ENCODE data around the gene DSCAM. TPM values are rescaled to one million over a fixed set of nuclear protein-coding genes. Genes with fewer than 3 reads are reported as not detected.
A peak's percentile ranks its signal among the peaks of the same experiment; 100 is the strongest.

DSCAM gene
- total RNA-seq, 1 donor from 2014 or later = not detected

DNA sequence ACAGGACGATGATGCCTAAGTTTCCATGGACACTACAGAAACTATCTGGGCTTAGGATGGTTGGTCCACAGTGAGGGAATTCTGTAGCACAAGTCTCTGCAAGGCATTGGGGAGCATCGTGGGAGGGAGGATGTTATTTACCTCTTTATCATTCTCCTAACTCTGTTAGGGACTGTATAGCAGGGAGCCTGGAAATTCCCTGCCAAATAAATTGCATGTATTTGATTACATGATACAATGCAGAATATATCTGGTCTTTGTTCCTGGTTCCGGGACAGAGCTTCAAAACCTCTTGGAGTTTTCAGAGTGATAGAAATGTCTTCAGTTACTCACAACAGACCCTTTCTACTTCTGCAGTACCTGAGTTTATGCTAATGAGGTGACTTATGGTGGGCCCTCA is 593.8 kb downstream of the DSCAM start:
- intact Hi-C loops (cut with DNase I) = no loop called here
- no peak for DNase-seq (ENCODE audit: low spot score)

DNA sequence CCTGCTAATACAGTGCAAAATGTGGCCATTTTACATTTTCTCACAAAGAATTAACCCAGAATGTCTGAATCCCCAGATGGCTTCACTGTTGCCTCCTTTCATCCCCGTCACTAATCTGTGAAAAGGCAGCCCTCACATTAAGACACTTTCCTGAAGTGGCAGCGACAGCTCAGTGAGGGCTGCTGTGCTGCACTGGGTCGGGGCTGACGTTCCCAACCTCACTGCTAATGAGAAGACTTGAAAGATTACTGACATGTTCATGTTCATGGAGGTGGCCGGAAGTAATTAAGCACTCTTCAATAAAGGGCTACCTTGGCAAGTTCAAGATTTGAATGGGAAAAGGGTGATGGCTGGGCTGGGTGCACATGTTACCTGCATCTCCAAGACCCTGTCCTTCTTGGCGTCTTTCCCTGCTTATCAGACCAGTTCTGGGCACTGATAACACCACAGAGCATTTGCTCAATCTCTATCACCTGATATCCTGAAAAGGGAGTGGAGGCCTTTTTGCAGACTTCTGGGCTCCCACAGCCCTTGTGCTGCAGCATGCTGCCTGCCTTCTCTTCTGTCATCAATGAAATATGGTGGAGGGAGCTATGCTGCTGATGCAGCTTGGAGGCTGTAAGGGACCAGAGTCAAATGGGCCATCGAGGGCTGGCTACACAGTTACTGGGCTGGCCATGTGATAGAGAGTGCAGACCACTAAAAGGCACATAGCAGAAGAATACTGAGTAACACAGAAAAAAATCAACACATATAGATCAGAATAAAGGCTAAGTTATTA is 596.3 kb downstream of the DSCAM start:
- intact Hi-C loops (cut with DNase I) = no loop called here
- no peak for DNase-seq (ENCODE audit: low spot score)

DNA sequence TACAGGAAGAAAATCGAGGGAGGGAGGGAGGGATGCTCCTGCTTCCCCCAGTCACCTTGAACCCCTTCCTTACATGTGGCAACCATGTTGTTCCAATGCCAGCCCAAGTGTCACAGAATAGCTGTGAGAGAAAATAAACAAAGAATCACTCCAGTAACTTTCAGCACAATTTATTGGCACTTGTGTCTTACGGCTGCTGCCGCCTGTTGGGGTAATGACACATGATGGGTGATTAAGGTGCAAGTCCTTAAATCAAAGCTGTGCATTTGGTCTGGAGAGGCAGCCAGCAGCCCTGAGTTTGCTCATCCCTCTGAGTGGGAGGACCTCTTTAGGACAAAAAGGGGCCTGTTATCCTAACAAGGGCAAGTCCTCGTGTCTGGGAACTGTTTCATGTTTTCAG is 602.0 kb downstream of the DSCAM start:
- no peak for DNase-seq (ENCODE audit: low spot score)

DNA sequence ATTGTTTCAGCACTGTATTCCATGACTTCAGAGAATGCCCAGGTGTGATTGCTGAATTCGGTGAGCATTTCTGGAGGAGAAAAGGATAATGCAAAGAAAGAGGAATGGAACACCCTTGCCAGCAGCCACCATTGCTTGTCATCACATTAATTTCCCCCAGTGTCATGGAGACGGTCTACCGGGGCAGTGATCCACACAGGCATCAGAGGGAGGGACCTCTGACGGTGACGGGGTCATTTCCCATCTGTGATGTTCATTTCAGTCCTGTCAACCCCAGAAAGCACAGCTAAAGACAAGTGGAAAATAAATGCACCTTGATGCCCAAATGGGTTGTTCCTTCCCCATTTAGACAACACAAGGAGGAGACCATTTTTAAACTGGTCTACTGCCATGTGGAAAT is 603.3 kb downstream of the DSCAM start:
- intact Hi-C loops (cut with DNase I) = no loop called here
- DNase-seq (ENCODE audit: low spot score) = no peak

More for the DNA sequence above, 602.0 kb downstream of the DSCAM start:
- intact Hi-C loops (cut with DNase I) = no loop called here

DNA sequence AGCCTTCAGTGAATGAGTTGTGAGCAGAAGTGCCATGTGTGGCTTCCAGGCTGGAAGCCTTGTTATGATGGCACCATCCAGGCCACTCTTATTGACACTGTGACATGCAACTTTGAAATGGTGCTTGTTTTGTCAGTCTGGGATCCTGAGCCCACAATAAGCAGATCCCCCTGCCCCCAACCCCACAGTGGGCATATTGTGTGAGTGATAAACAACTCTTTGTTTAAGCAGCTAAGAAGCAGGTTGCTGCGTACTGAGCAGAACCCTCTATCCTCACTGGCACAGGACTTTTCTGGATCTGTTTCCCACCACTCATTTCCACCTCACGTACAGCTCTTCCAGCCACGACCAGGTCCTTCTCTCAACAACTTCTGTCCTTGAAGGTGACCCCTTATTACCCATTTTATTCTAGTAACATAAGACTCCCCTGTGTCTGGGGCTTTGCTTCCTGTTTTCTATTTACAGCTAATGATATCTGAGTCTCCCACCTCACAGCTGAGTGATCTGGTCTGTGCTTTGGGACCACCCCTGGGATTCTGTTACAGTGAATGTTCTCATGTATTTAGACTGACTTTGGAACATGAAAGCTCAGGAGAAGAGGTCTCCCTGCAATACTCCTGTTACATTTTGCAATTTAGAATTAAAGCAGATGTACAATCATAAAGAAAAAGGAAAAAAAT is 604.2 kb downstream of the DSCAM start:
- intact Hi-C loops (cut with DNase I) = no loop called here
- DNase-seq (ENCODE audit: low spot score) = no peak

DNA sequence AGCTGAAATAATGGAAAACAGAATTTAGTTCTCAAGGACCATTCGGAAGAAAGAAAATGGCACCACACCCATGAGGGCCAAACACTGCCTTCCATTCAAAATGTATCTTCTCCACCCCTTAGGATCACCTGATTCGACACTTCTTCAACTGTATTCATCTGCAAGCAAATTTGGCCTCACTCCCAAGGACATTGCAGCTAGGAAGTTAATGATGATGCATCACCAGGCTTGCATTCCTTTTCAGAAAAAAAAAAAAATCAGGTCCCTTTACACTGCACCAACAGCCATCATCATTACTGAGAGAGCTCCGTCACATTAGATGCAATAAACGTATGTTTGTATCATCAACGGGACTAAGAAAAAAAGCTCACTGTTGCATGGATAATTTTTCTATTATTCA is 611.4 kb downstream of the DSCAM start:
- intact Hi-C loops (cut with DNase I) = no loop called here
- DNase-seq (ENCODE audit: low spot score) = no peak

GRCh38 chr21:40231979-40232378 is 615.0 kb downstream of the DSCAM start:
- intact Hi-C loops (cut with DNase I) = no loop called here
- no peak for DNase-seq (ENCODE audit: low spot score)

DNA sequence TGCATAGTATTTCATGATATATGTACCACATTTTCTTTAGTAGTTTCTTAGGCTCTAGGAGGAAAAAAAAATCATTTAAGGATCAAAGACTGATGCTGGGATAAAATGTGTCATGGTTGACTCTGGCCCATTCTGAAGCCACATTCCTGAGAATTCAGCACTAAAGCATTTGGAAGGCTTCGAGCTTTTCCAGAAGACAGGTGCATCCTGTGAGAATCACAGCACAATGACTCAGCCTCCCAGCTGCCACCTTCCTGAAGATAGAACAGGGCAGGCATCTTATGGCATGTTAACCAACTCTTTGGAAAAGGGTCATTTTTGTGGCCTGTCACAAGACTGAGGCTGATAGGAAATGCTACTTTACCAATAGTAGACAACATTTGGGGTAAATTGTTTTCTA is 619.9 kb downstream of the DSCAM start:
- DNase-seq (ENCODE audit: low spot score) = no peak
- intact Hi-C loops (cut with DNase I) = no loop called here

DNA sequence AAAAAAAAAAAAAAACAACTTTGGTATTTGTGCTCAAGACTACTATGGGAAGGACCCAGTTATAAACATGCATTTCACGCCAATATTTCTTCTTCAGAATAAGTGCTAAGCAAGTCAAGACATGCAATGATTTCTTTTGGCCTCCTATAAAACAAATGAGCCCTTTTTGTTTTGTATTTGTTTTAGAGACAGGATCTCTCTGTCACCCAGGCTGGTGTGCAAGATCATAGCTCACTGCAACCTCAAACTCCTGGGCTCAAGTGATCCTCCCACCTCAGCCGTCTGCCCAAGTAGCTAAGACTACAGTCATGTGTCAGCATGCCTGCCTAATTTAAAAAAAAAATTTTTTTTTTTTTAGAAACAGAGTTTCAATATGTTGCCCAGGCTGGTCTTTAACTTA is 631.0 kb downstream of the DSCAM start:
- no peak for DNase-seq (ENCODE audit: low spot score)
- intact Hi-C loops (cut with DNase I) = no loop called here

- no peak for DNase-seq (ENCODE audit: low spot score)
- intact Hi-C loops (cut with DNase I) = no loop called here
Observed at GRCh38 chr21:40210251-40210650, 636.7 kb downstream of the DSCAM start.

GRCh38 chr21:40208948-40209345 is 638.0 kb downstream of the DSCAM start:
- DNase-seq (ENCODE audit: low spot score) = no peak
- intact Hi-C loops (cut with DNase I) = no loop called here

- no peak for DNase-seq (ENCODE audit: low spot score)
- intact Hi-C loops (cut with DNase I) = no loop called here
Observed at GRCh38 chr21:40208206-40208947, 638.6 kb downstream of the DSCAM start.

DNA sequence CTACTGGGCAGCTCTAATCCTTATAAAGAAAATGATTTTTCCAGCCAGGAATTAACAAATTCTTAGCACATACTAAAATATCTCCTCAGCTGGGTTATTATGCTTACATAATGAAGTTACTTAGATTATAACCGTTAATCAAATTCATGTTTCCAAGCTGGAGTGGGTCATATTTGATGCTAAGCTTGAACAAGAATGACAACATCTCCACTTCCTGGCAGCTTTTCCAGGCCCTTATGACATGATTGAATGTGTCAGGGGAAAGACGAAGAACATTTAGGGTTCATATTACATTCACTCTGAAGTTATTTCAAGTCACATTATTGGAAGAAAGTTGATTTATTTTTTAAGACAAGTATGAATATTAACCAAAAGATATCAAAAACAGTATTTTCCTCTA is 646.0 kb downstream of the DSCAM start:
- no peak for DNase-seq (ENCODE audit: low spot score)

DNA sequence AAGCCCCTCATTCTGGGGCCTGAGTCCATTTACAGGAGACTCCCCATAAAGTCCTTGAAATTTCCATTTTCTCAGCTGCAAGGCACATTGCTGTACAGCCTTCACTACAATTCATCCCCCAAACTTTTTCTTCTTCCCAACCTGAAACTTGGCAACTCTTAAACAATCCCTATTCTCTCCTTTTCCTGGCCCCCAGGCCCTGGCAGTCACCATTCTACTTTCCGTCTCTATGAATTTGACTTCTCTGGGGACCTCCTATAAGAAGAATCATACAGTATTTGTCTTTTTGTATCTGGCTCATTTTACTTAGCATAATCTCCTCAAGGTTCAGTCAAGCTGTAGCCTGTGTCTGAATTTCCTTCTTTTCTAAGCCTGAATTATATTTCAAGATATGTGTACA is 646.8 kb downstream of the DSCAM start:
- DNase-seq (ENCODE audit: low spot score) = no peak
- intact Hi-C loops (cut with DNase I) = no loop called here

More for the DNA sequence above, 646.0 kb downstream of the DSCAM start:
- intact Hi-C loops (cut with DNase I) = no loop called here

DNA sequence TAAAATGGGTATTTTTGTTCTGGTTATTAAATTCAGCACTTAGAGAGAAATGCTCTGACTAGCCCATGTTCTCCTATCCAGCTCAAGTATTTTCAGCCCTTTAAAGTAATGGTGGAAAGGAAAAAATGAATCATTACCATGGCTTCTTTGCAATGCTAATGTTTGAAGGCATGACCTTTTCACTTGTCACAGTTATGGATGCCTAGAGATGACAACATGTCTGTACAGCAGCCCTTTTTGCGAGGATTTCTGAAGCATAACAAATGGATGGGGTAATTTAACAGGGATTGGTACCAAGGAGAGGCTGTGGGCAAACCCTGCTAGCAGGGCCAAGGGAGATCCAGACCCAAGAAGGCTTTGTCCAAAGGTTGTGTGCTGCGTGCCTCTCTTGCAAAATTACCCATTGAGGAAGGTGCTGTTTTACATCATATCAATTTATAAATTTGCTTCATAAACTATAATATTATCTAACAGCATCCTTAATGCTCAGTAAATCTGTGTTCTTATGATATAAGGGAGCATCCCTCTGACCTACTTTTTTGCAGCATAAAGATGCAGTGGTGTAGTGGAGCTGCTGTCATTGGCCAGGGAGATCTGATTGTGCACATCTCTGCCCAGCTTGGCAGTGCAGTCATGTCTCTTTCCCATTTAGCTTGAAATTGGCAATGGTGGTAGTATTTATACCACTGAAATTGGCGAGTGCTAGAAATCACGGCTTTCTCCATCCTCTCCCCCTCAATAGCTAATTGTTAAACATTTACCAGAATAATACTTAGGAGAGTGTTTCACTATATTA is 652.6 kb downstream of the DSCAM start:
- peak; percentile 36 for DNase-seq (ENCODE audit: low spot score)
- intact Hi-C loops (cut with DNase I) = no loop called here

DNA sequence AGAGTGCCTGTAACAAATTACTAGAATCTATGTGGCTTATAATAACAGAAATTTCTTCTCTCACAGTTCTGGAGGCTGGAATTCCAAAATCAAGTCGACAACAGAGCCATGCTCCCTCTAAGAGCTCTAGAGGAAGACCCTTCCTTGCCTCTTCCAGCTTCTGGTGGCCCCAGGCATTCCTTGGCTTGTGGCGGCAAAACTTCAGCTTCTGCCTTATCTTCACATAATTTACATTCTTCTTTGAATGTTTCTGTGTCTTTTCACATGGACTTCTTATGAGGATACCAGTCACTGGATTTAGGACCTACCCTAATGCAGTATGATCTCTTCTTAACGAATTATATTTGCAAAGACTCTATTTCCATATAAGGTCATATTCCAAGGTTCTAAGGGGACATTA is 655.3 kb downstream of the DSCAM start:
- DNase-seq (ENCODE audit: low spot score) = no peak
- intact Hi-C loops (cut with DNase I) = no loop called here

GRCh38 chr21:40191196-40191595 is 655.8 kb downstream of the DSCAM start:
- intact Hi-C loops (cut with DNase I) = no loop called here

DNA sequence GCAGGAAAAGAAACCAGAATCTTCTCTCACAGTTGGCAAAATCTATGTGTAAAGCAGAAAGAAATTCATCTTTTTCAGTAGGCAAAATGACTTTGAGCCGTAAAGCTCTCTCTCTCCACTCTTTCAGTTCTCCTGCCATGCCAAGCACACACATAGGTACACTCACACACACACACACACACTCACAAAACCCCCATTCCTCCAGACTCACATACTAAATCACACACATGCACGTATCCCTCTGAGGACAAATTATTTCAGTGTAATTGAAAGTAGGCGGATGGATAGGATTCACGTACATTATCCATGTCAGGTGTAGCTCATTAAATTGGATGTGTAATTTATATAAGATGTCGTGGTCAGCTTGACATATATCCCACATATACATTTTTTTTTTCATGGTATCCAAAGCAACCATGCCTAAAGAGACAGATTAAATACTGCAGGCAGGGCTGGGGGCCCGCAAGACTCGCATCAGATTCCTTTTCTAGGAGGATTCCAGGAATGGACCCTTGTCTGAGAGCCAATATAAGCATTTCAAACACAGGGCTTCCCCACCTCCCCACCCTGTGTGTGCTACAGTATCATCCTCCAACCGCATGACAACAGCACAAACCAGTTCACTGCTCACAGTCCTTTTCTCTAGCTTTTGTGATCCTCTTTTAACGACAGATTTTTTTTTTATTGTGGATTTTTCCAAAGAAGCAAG is 658.9 kb downstream of the DSCAM start:
- peak; percentile 24 for DNase-seq (ENCODE audit: low spot score)
- intact Hi-C loops (cut with DNase I) = no loop called here

More at GRCh38 chr21:40191196-40191595, 655.8 kb downstream of the DSCAM start:
- no peak for DNase-seq (ENCODE audit: low spot score)

GRCh38 chr21:40187244-40187643 is 659.7 kb downstream of the DSCAM start:
- DNase-seq (ENCODE audit: low spot score) = no peak
- intact Hi-C loops (cut with DNase I) = no loop called here
